ENCODE measurements around the gene RCCD1. TPM values are rescaled to one million over a fixed set of nuclear protein-coding genes. Genes with fewer than 3 reads are reported as not detected.
A peak's percentile ranks its signal among the peaks of the same experiment; 100 is the strongest.

Gene RCCD1
- total RNA-seq, 1 donor from 2014 or later = 19.7 TPM

GRCh38 chr15:90932660-90932991 lies 22.1 kb upstream of the RCCD1 start:
- H3K36me3 Mint-ChIP-seq = peaks cover 6% of the 10 kb centered on the region
- H3K4me3 Mint-ChIP-seq = peak overlapping the region; percentile 93
- Histone ChIP-seq H3K4me2 (peak overlapping the region; percentile 88), H2AFZ (replicated peaks) (no peak overlapping the region), H3F3A (ENCODE audit: low read depth) (peaks cover 16% of the 10 kb centered on the region), H3K27ac (no peak overlapping the region), H3K4me1 (peaks cover 12% of the 10 kb centered on the region), H3K9ac (no peak overlapping the region), H3K36me3 (no peaks in the 10 kb centered on the region), H4K20me1 (ENCODE audit: low read depth) (peaks cover 10% of the 10 kb centered on the region), H3K27me3 (peaks cover 15% of the 10 kb centered on the region), H3K79me2 (ENCODE audit: low read depth) (peaks cover 16% of the 10 kb centered on the region), H3K9me3 (ENCODE audit: low read depth) (no peaks in the 10 kb centered on the region), H3K4me3 (peak overlapping the region; percentile 85)
- peaks cover 8% of the 10 kb centered on the region for H3K27me3 Mint-ChIP-seq (ENCODE audit: insufficient read depth, low read depth)
- no peaks in the 10 kb centered on the region for H3K9me3 Mint-ChIP-seq
- peak overlapping the region; percentile 66 for H3K27ac Mint-ChIP-seq
- no peak for DNase-seq (ENCODE audit: low spot score)
- TF ChIP-seq CTCF (IDR thresholded peaks at IDR 0.05) (no peak), EZH2 (IDR thresholded peaks at IDR 0.05) (no peak)
- peaks cover 27% of the 10 kb centered on the region for H3K4me1 Mint-ChIP-seq

GRCh38 chr15:90933301-90933700 lies 21.4 kb upstream of the RCCD1 start:
- H2AFZ ChIP-seq (replicated peaks) = no peak overlapping the region
- no peak overlapping the region for H3K27ac ChIP-seq
- Mint-ChIP-seq H3K27ac (no peak overlapping the region), H3K36me3 (peaks cover 8% of the 10 kb centered on the region), H3K27me3 (ENCODE audit: insufficient read depth, low read depth) (peaks cover 8% of the 10 kb centered on the region), H3K4me3 (peak overlapping the region; percentile 93), H3K4me1 (peaks cover 27% of the 10 kb centered on the region), H3K9me3 (no peaks in the 10 kb centered on the region)
- no peak overlapping the region for H3K4me2 ChIP-seq
- H3K27me3 ChIP-seq = peaks cover 15% of the 10 kb centered on the region
- H3K4me3 ChIP-seq = no peak overlapping the region
- no peak for DNase-seq (ENCODE audit: low spot score)
- H3F3A ChIP-seq (ENCODE audit: low read depth) = peaks cover 16% of the 10 kb centered on the region
- no peaks in the 10 kb centered on the region for H3K9me3 ChIP-seq (ENCODE audit: low read depth)
- peaks cover 16% of the 10 kb centered on the region for H3K79me2 ChIP-seq (ENCODE audit: low read depth)
- H3K36me3 ChIP-seq = no peaks in the 10 kb centered on the region
- no peak overlapping the region for H3K9ac ChIP-seq
- H3K4me1 ChIP-seq = peaks cover 12% of the 10 kb centered on the region
- no peak for TF ChIP-seq EZH2 (IDR thresholded peaks at IDR 0.05)
- peaks cover 10% of the 10 kb centered on the region for H4K20me1 ChIP-seq (ENCODE audit: low read depth)

GRCh38 chr15:90934256-90934948 lies 20.3 kb upstream of the RCCD1 start:
- peaks cover 9% of the 10 kb centered on the region for H3K36me3 Mint-ChIP-seq
- Histone ChIP-seq H3K9ac (no peak overlapping the region), H3K4me2 (peak overlapping the region; percentile 96), H4K20me1 (ENCODE audit: low read depth) (peaks cover 10% of the 10 kb centered on the region), H3K36me3 (no peaks in the 10 kb centered on the region), H3K9me3 (ENCODE audit: low read depth) (no peaks in the 10 kb centered on the region), H3K79me2 (ENCODE audit: low read depth) (peaks cover 16% of the 10 kb centered on the region), H3K27ac (no peak overlapping the region), H3K4me1 (peaks cover 12% of the 10 kb centered on the region), H3F3A (ENCODE audit: low read depth) (peaks cover 16% of the 10 kb centered on the region), H3K4me3 (peak overlapping the region; percentile 89), H2AFZ (replicated peaks) (peak overlapping the region; percentile 98), H3K27me3 (peaks cover 15% of the 10 kb centered on the region)
- H3K4me3 Mint-ChIP-seq = peak overlapping the region; percentile 84
- TF ChIP-seq EZH2 (IDR thresholded peaks at IDR 0.05) = no peak
- peak; percentile 89 for TF ChIP-seq CTCF (IDR thresholded peaks at IDR 0.05)
- no peaks in the 10 kb centered on the region for H3K9me3 Mint-ChIP-seq
- H3K27me3 Mint-ChIP-seq (ENCODE audit: insufficient read depth, low read depth) = peaks cover 8% of the 10 kb centered on the region
- H3K27ac Mint-ChIP-seq = no peak overlapping the region
- DNase-seq (ENCODE audit: low spot score) = peak; percentile 92
- H3K4me1 Mint-ChIP-seq = peaks cover 27% of the 10 kb centered on the region

GRCh38 chr15:90934949-90935751 lies 19.5 kb upstream of the RCCD1 start, which contains the start of gene UNC45A:
UNC45A (plus strand) TSS chr15:90935285; CDS start chr15:90935325, 40 bp downstream.
- H3K27me3 ChIP-seq = peaks cover 15% of the 10 kb centered on the region
- peaks cover 12% of the 10 kb centered on the region for H3K36me3 Mint-ChIP-seq
- peaks cover 16% of the 10 kb centered on the region for H3K79me2 ChIP-seq (ENCODE audit: low read depth)
- H2AFZ ChIP-seq (replicated peaks) = peak within 1 kb of the TSS; percentile 98
- H3K36me3 ChIP-seq = no peaks in the 10 kb centered on the region
- H3K4me2 ChIP-seq = peak within 1 kb of the TSS; percentile 96
- H3K4me1 Mint-ChIP-seq = peaks cover 27% of the 10 kb centered on the region
- peak within 1 kb of the TSS; percentile 89 for H3K4me3 ChIP-seq
- peak; percentile 96 for DNase-seq (ENCODE audit: low spot score)
- TF ChIP-seq CTCF (IDR thresholded peaks at IDR 0.05) (no peak), EZH2 (IDR thresholded peaks at IDR 0.05) (no peak), EZH2phosphoT487 (IDR thresholded peaks at IDR 0.05) (no peak)
- peak within 1 kb of the TSS; percentile 84 for H3K4me3 Mint-ChIP-seq
- peaks cover 8% of the 10 kb centered on the region for H3K27me3 Mint-ChIP-seq (ENCODE audit: insufficient read depth, low read depth)
- peaks cover 16% of the 10 kb centered on the region for H3F3A ChIP-seq (ENCODE audit: low read depth)
- H3K9ac ChIP-seq = peak within 1 kb of the TSS; percentile 74
- H3K27ac Mint-ChIP-seq = no peak within 1 kb of the TSS
- H3K9me3 ChIP-seq (ENCODE audit: low read depth) = no peaks in the 10 kb centered on the region
- H4K20me1 ChIP-seq (ENCODE audit: low read depth) = peaks cover 10% of the 10 kb centered on the region
- H3K27ac ChIP-seq = no peak within 1 kb of the TSS
- H3K9me3 Mint-ChIP-seq = no peaks in the 10 kb centered on the region
- H3K4me1 ChIP-seq = peaks cover 12% of the 10 kb centered on the region

All from neural progenitor cell (in vitro differentiated cells).